HCT116 (cell line): Measurements from ENCODE around the gene PCDHGA11. TPM values are rescaled to one million over a fixed set of nuclear protein-coding genes. Genes with fewer than 3 reads are reported as not detected.

Source experiments
- ATAC-seq: fragments of 200-7000 bp; cut with Tn5 transposase; 2 replicates; pipeline ENCODE4 v1.9.1; 2020; ENCODE audit warnings: mild to moderate bottlenecking, moderate library complexity
- BruUV-seq: library from RNA; stranded (reverse); fragments of 400-500 nt; replicated peaks from 2 replicates; lab custom pipeline; 2021; lab: Mats Ljungman, UMichigan
- CTCF ChIA-PET: fragments of 300-600 bp; sonication (Branson Sonifier 250); formaldehyde crosslinking; loops from one replicate; lab custom pipeline; 2021; ENCODE audit warnings: antibody characterized with exemption; lab: Charles Lee
- POLR2A ChIA-PET: fragments of 300-600, 350-600 bp; sonication (Branson Sonifier 250); formaldehyde crosslinking; loops from one replicate; lab custom pipeline; 2021; ENCODE audit warnings: antibody characterized with exemption; lab: Charles Lee
- RAD21 ChIA-PET, 2 experiments: fragments of 300-600 bp; sonication (Branson Sonifier 250); formaldehyde crosslinking; loops; one replicate each; lab custom pipeline; 2023; ENCODE audit warnings: low total read pairs in 2 of 2; ENCODE audit not compliant: uncharacterized antibody in 2 of 2, unreplicated experiment in 2 of 2, low non-redundant PET in 1 of 2; lab: Charles Lee
- DNase-seq: peaks from one replicate; pipeline ENCODE4 v3.0.0-alpha.2; 2010; ENCODE audit warnings: low read depth, low spot score
- H2AFZ ChIP-seq: fragments of 200-600 bp; shearing (Covaris generic), sonication (generic); 2 replicates; pipeline ENCODE4 v1.6.1; 2017; ENCODE audit warnings: low read depth, mixed run types, mixed read lengths, antibody characterized with exemption, low read length; ENCODE audit not compliant: poor library complexity, severe bottlenecking
- H3K27ac ChIP-seq: 2 replicates; pipeline ENCODE4 v1.5.1; 2012; ENCODE audit warnings: low read depth, low read length
- H3K27me3 ChIP-seq: fragments of 200-600 bp; sonication (generic); 2 replicates; pipeline ENCODE4 v1.6.1; 2016; ENCODE audit warnings: mixed run types, low read length, mixed read lengths; ENCODE audit not compliant: insufficient read depth
- H3K36me3 ChIP-seq, 2 experiments: fragments of 200-500 bp in 1 of 2; fragments of 200-600 bp in 1 of 2; sonication (Bioruptor generic) in 1 of 2; sonication (generic) in 1 of 2; 2 replicates each; pipeline versions ENCODE4 v1.5.1 to v1.6.1; 2014 to 2016; ENCODE audit warnings: low read length in 2 of 2, inconsistent platforms in 1 of 2, mixed read lengths in 1 of 2, mixed run types in 1 of 2; ENCODE audit not compliant: insufficient read depth in 2 of 2, control insufficient read depth in 1 of 2
- H3K4me1 ChIP-seq, 2 experiments: fragments of 200-600 bp in 1 of 2; sonication (generic) in 1 of 2; 2 replicates each; pipeline versions ENCODE4 v1.5.1 to v1.6.1; 2012 to 2017; ENCODE audit warnings: low read length in 2 of 2, inconsistent platforms in 1 of 2, mild to moderate bottlenecking in 1 of 2, mixed read lengths in 1 of 2, mixed run types in 1 of 2, moderate library complexity in 1 of 2; ENCODE audit not compliant: insufficient read depth in 2 of 2, control insufficient read depth in 1 of 2
- H3K4me2 ChIP-seq: fragments of 200-600 bp; sonication (generic); 2 replicates; pipeline ENCODE4 v1.6.1; 2017; ENCODE audit warnings: mixed run types, low read length, mixed read lengths
- H3K4me3 ChIP-seq, 2 experiments: fragments of 200-600 bp in 1 of 2; sonication (generic) in 1 of 2; replicated peaks in 1 of 2; 2 replicates each; pipeline ENCODE4 v1.5.1; 2011 to 2016; ENCODE audit warnings: low read length in 2 of 2, control low read depth in 1 of 2, low read depth in 1 of 2, mild to moderate bottlenecking in 1 of 2, mixed read lengths in 1 of 2, mixed run types in 1 of 2
- H3K79me2 ChIP-seq: fragments of 200-600 bp; sonication (generic); 2 replicates; pipeline ENCODE4 v1.6.1; 2017; ENCODE audit warnings: mild to moderate bottlenecking, mixed run types, low read length, moderate library complexity, mixed read lengths; ENCODE audit not compliant: insufficient read depth
- H3K9ac ChIP-seq: fragments of 200-600 bp; sonication (generic); 2 replicates; pipeline ENCODE4 v1.6.1; 2016; ENCODE audit warnings: low read length, mixed read lengths
- H3K9me2 ChIP-seq: fragments of 200-600 bp; sonication (generic), shearing (Covaris generic); 2 replicates; pipeline ENCODE4 v1.6.1; 2017; ENCODE audit warnings: mixed run types, mild to moderate bottlenecking, moderate library complexity; ENCODE audit not compliant: insufficient read depth
- H3K9me3 ChIP-seq, 2 experiments: fragments of 200-500 bp in 1 of 2; fragments of 200-600 bp in 1 of 2; sonication (Bioruptor generic) in 1 of 2; sonication (generic) in 1 of 2; 2 replicates each; pipeline ENCODE4 v1.6.1; 2014 to 2017; ENCODE audit warnings: low read length in 2 of 2, mixed read lengths in 2 of 2, inconsistent platforms in 1 of 2, low read depth in 1 of 2, mild to moderate bottlenecking in 1 of 2, mixed run types in 1 of 2, moderate library complexity in 1 of 2; ENCODE audit not compliant: control insufficient read depth in 1 of 2, insufficient read depth in 1 of 2
- H4K20me1 ChIP-seq: fragments of 200-600 bp; sonication (generic), shearing (Covaris generic); 2 replicates; pipeline ENCODE4 v1.6.1; 2017; ENCODE audit warnings: mixed run types, mild to moderate bottlenecking, moderate library complexity; ENCODE audit not compliant: insufficient read depth
- CEBPB ChIP-seq: IDR thresholded peaks from 2 replicates; pipeline ENCODE4 v1.6.1; 2012; ENCODE audit warnings: low read depth
- EGR1 ChIP-seq: IDR thresholded peaks from 2 replicates; pipeline ENCODE4 v1.6.1; 2012; ENCODE audit warnings: low read depth
- ELF1 ChIP-seq: IDR thresholded peaks from 2 replicates; pipeline ENCODE4 v1.6.1; 2012; ENCODE audit warnings: low read depth, borderline replicate concordance
- EZH2phosphoT487 ChIP-seq: fragments of 200-600 bp; IDR thresholded peaks from 2 replicates; pipeline ENCODE4 v1.6.1; 2018; ENCODE audit warnings: antibody characterized with exemption, borderline replicate concordance
- FOSL1 ChIP-seq: IDR thresholded peaks from 2 replicates; pipeline ENCODE4 v1.6.1; 2012; ENCODE audit warnings: low read depth
- JUND ChIP-seq: IDR thresholded peaks from 2 replicates; pipeline ENCODE4 v1.6.1; 2012
- RAD21 ChIP-seq: IDR thresholded peaks from 2 replicates; pipeline ENCODE4 v1.6.1; 2012; ENCODE audit warnings: low read depth, mild to moderate bottlenecking
- TCF7L2 ChIP-seq: IDR thresholded peaks from 2 replicates; pipeline ENCODE4 v1.7.0; 2011; ENCODE audit warnings: borderline replicate concordance, inconsistent platforms; ENCODE audit not compliant: insufficient read depth, insufficient read length; ENCODE audit errors: extremely low read depth
- YY1 ChIP-seq: IDR thresholded peaks from 2 replicates; pipeline ENCODE4 v1.6.1; 2011; ENCODE audit warnings: low read length, low read depth, moderate library complexity, mild to moderate bottlenecking; ENCODE audit not compliant: insufficient replicate concordance; ENCODE audit errors: extremely low read depth
- ZFX ChIP-seq: fragments of 450-650 bp; IDR thresholded peaks from 2 replicates; pipeline ENCODE4 v1.6.1; 2017
- intact Hi-C: fragments of 100-400 bp; cut with micrococcal nuclease; formaldehyde crosslinking; loops from 2 replicates; pipeline ENCODE4 v1.10.0; 2022
- total RNA-seq: library from RNA; stranded (reverse); gene quantifications from one replicate; pipeline ENCODE4 v1.2.1, GENCODE V29; 2021; ENCODE audit not compliant: unreplicated experiment
- TF ChIP-seq, protein P1 (sequence below): IDR thresholded peaks from 2 replicates; pipeline ENCODE4 v1.6.1; 2012
- TF ChIP-seq, protein P2 (sequence below): IDR thresholded peaks from 2 replicates; pipeline ENCODE4 v1.6.1; 2012
- TF ChIP-seq, protein P3 (sequence below), 3 experiments: fragments of 200-600 bp in 1 of 3; sonication (generic) in 1 of 3; IDR thresholded peaks in 2 of 3; conservative IDR thresholded peaks in 1 of 3; 2 replicates each; pipeline ENCODE4 v1.5.1; 2012 to 2017; ENCODE audit warnings: low read depth in 2 of 3, low read length in 2 of 3, antibody characterized with exemption in 1 of 3, borderline replicate concordance in 1 of 3, control low read depth in 1 of 3, mild to moderate bottlenecking in 1 of 3, mixed read lengths in 1 of 3, mixed run types in 1 of 3, moderate library complexity in 1 of 3; ENCODE audit not compliant: insufficient read depth in 1 of 3
- TF ChIP-seq, protein P4 (sequence below): IDR thresholded peaks from 2 replicates; pipeline ENCODE4 v1.6.1; 2012; ENCODE audit warnings: low read depth

The PCDHGA11 gene
- total RNA-seq, 1 experiment from 2014 or later = 0.39 TPM

DNA sequence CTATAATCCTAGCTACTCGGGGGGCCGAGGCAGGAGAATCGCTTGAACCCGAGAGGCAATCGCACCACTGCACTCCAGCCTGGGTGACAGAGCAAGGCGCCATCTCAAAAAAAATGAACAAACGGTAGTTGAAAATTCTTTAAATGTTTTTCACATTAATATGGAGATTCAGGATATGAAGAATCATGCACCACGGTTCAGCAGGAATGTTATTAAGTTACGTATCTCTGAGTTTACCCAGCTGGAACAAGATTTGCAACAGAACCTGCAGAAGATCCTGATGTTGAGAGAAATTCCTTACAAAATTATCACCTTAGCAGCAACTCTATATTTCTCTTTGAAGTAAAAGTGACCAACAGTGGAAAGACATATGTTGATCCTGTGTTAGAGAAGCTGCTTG is 19.5 kb downstream of the PCDHGA11 start:
- Histone ChIP-seq H3K27ac (no peak overlapping the region), H3K9me2 (no peaks in the 10 kb centered on the region), H3K9me3 (no peaks in the 10 kb centered on the region), H3K79me2 (no peaks in the 10 kb centered on the region), H3K4me2 (no peak overlapping the region), H3K27me3 (no peaks in the 10 kb centered on the region), H3K9ac (no peak overlapping the region), H3K36me3 (no peaks in the 10 kb centered on the region), H3K4me1 (no peaks in the 10 kb centered on the region), H3K4me3 (no peak overlapping the region), H2AFZ (no peak overlapping the region), H4K20me1 (no peaks in the 10 kb centered on the region)
- TF ChIP-seq, protein P1, sequence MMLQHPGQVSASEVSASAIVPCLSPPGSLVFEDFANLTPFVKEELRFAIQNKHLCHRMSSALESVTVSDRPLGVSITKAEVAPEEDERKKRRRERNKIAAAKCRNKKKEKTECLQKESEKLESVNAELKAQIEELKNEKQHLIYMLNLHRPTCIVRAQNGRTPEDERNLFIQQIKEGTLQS = no peak
- TF ChIP-seq EZH2phosphoT487 (no peak), ZFX (no peak), ELF1 (no peak), JUND (no peak)
- DNase-seq (no peak), ATAC-seq (no peak)
- intact Hi-C loops = no loop called here
- ChIA-PET CTCF (no interaction called here), POLR2A (no interaction called here), RAD21 (no interaction called here)
- BruUV-seq = no TSS peak

DNA sequence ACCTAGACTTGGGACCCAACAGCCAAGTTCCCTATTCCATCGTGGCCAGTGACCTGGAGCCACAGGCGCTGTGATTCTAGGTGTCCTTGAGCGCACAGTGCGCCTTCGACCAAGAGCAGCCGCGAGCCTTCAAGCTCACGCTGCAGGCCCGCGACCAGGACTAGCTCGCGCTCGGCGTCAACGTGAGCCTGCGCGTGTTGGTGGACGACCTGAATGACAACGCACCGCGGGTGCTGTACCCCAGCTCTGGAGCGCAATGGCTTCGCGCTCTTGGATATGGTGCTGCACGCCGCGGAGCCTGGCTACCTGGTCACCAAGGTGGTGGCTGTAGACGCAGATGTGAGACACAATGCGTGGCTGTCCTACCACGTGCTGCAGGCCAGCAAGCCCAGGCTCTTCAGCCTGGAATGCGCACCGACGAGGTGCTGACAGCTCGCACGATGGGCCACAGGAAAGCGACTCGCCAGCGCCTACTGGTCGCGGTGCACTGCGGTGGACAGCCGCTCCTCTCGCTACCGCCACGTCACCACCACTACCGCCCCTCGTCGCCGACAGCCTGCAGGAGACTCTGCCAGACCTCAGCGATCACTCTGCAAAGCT is 20.8 kb downstream of the PCDHGA11 start:
- POLR2A ChIA-PET = no interaction called here
- Histone ChIP-seq H4K20me1 (no peaks in the 10 kb centered on the region), H2AFZ (no peak overlapping the region), H3K27me3 (no peaks in the 10 kb centered on the region), H3K36me3 (no peaks in the 10 kb centered on the region), H3K4me3 (no peak overlapping the region), H3K9ac (no peak overlapping the region), H3K4me1 (no peaks in the 10 kb centered on the region), H3K27ac (no peak overlapping the region), H3K79me2 (no peaks in the 10 kb centered on the region), H3K4me2 (no peak overlapping the region), H3K9me2 (no peaks in the 10 kb centered on the region; the same call in 1 of the 2 replicates), H3K9me3 (no peaks in the 10 kb centered on the region)
- intact Hi-C loops = no loop called here
- CTCF ChIA-PET = no interaction called here
- no peak for ATAC-seq
- DNase-seq = no peak
- BruUV-seq = no TSS peak
- RAD21 ChIA-PET = no interaction called here
- TF ChIP-seq, protein P2, sequence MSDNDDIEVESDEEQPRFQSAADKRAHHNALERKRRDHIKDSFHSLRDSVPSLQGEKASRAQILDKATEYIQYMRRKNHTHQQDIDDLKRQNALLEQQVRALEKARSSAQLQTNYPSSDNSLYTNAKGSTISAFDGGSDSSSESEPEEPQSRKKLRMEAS = no peak
- no peak for TF ChIP-seq EGR1
- TF ChIP-seq, protein P3, sequence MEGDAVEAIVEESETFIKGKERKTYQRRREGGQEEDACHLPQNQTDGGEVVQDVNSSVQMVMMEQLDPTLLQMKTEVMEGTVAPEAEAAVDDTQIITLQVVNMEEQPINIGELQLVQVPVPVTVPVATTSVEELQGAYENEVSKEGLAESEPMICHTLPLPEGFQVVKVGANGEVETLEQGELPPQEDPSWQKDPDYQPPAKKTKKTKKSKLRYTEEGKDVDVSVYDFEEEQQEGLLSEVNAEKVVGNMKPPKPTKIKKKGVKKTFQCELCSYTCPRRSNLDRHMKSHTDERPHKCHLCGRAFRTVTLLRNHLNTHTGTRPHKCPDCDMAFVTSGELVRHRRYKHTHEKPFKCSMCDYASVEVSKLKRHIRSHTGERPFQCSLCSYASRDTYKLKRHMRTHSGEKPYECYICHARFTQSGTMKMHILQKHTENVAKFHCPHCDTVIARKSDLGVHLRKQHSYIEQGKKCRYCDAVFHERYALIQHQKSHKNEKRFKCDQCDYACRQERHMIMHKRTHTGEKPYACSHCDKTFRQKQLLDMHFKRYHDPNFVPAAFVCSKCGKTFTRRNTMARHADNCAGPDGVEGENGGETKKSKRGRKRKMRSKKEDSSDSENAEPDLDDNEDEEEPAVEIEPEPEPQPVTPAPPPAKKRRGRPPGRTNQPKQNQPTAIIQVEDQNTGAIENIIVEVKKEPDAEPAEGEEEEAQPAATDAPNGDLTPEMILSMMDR (IDR thresholded peaks at IDR 0.05 in 2 of 3, conservative IDR thresholded peaks at IDR 0.05 in 1 of 3; ENCODE audit: borderline replicate concordance in 1 of 3, insufficient read depth in 1 of 3, low read depth in 2 of 3, low read length in 2 of 3) = no peak
- TF ChIP-seq CEBPB = no peak
- no peak for TF ChIP-seq ZFX
- no peak for TF ChIP-seq RAD21
- TF ChIP-seq YY1 = no peak
- TF ChIP-seq, protein P4, sequence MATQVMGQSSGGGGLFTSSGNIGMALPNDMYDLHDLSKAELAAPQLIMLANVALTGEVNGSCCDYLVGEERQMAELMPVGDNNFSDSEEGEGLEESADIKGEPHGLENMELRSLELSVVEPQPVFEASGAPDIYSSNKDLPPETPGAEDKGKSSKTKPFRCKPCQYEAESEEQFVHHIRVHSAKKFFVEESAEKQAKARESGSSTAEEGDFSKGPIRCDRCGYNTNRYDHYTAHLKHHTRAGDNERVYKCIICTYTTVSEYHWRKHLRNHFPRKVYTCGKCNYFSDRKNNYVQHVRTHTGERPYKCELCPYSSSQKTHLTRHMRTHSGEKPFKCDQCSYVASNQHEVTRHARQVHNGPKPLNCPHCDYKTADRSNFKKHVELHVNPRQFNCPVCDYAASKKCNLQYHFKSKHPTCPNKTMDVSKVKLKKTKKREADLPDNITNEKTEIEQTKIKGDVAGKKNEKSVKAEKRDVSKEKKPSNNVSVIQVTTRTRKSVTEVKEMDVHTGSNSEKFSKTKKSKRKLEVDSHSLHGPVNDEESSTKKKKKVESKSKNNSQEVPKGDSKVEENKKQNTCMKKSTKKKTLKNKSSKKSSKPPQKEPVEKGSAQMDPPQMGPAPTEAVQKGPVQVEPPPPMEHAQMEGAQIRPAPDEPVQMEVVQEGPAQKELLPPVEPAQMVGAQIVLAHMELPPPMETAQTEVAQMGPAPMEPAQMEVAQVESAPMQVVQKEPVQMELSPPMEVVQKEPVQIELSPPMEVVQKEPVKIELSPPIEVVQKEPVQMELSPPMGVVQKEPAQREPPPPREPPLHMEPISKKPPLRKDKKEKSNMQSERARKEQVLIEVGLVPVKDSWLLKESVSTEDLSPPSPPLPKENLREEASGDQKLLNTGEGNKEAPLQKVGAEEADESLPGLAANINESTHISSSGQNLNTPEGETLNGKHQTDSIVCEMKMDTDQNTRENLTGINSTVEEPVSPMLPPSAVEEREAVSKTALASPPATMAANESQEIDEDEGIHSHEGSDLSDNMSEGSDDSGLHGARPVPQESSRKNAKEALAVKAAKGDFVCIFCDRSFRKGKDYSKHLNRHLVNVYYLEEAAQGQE = no peak
- TF ChIP-seq, protein P1 = no peak
- no peak for TF ChIP-seq ELF1
- no peak for TF ChIP-seq FOSL1
- no peak for TF ChIP-seq EZH2phosphoT487
- TF ChIP-seq TCF7L2 = no peak
